PFSK-1 (cell line): ENCODE data around the gene PRL.

ENCODE experiments used
- FOXP2 ChIP-seq: optimal IDR thresholded peaks from 2 replicates; pipeline ENCODE3; 2011; ENCODE audit warnings: borderline replicate concordance, control low read depth, inconsistent platforms; ENCODE audit not compliant: insufficient read depth; ENCODE audit errors: extremely low read length, extremely low read depth
- POLR2AphosphoS5 ChIP-seq: IDR thresholded peaks from 2 replicates; pipeline ENCODE4 v1.6.1; 2012; ENCODE audit warnings: low read depth, mild to moderate bottlenecking, control low read depth, low read length, moderate library complexity
- SIN3A ChIP-seq: IDR thresholded peaks from 2 replicates; pipeline ENCODE4 v1.6.1; 2012; ENCODE audit warnings: mild to moderate bottlenecking, low read length, moderate library complexity, borderline replicate concordance; ENCODE audit not compliant: insufficient read depth
- TAF1 ChIP-seq: IDR thresholded peaks from 2 replicates; pipeline ENCODE4 v1.6.1; 2012; ENCODE audit warnings: low read length, control low read depth, borderline replicate concordance; ENCODE audit not compliant: insufficient read depth
- TF ChIP-seq, protein P1 (sequence below), 2 experiments: IDR thresholded peaks; 2 replicates each; pipeline versions ENCODE4 v1.6.1 to v1.8.0; 2011 to 2012; ENCODE audit warnings: low read depth in 2 of 2, low read length in 2 of 2, control low read depth in 1 of 2, inconsistent platforms in 1 of 2, mild to moderate bottlenecking in 1 of 2, moderate library complexity in 1 of 2; ENCODE audit not compliant: insufficient read depth in 1 of 2

The PRL gene

DNA sequence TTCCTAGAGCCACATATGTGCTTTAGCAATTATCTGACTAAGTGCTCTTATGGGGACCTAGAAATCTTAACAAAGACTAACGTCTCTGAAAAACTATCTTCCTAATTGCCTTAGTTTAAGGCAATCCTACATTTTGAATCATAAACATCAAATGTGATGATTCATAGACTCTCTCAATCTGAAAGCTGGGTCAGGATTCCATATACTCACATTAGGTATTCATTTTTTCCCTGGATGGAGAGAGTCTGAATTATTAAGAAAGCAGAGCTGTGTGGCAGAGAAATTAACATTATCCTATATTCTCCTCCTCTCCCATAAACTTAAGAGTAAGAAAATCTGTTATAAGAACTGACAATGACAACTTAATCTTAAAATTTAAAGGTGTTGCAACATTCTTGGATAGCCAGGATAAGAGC, 1.6 kb upstream of the PRL start:
- TF ChIP-seq FOXP2 (no peak), TAF1 (no peak), POLR2AphosphoS5 (no peak), SIN3A (no peak)
- TF ChIP-seq, protein P1, sequence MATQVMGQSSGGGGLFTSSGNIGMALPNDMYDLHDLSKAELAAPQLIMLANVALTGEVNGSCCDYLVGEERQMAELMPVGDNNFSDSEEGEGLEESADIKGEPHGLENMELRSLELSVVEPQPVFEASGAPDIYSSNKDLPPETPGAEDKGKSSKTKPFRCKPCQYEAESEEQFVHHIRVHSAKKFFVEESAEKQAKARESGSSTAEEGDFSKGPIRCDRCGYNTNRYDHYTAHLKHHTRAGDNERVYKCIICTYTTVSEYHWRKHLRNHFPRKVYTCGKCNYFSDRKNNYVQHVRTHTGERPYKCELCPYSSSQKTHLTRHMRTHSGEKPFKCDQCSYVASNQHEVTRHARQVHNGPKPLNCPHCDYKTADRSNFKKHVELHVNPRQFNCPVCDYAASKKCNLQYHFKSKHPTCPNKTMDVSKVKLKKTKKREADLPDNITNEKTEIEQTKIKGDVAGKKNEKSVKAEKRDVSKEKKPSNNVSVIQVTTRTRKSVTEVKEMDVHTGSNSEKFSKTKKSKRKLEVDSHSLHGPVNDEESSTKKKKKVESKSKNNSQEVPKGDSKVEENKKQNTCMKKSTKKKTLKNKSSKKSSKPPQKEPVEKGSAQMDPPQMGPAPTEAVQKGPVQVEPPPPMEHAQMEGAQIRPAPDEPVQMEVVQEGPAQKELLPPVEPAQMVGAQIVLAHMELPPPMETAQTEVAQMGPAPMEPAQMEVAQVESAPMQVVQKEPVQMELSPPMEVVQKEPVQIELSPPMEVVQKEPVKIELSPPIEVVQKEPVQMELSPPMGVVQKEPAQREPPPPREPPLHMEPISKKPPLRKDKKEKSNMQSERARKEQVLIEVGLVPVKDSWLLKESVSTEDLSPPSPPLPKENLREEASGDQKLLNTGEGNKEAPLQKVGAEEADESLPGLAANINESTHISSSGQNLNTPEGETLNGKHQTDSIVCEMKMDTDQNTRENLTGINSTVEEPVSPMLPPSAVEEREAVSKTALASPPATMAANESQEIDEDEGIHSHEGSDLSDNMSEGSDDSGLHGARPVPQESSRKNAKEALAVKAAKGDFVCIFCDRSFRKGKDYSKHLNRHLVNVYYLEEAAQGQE (IDR thresholded peaks at IDR 0.05; ENCODE audit: insufficient read depth in 1 of 2, low read depth in 2 of 2, low read length in 2 of 2) = no peak

DNA sequence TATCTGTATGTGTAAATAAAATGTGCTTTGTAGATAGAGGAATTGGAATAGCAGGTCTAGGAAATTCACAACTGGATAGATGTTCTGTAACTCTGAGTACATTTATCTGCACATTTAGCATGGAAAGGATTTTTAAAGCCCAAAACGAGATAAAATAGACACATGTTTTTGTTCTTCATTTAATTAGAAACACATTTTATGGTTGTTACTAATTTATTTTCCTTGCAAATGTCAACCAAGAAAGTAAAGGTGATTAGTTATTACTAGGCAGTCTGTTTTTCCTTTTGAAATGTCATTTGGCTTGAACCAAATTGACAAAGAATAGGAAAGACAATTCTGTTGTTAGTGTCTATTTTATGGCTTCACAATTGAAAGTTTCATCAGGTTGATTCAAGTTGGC, 769 bp downstream of the PRL start:
- TF ChIP-seq FOXP2 (no peak), POLR2AphosphoS5 (no peak), SIN3A (no peak), TAF1 (no peak)
- TF ChIP-seq, protein P1 (IDR thresholded peaks at IDR 0.05; ENCODE audit: insufficient read depth in 1 of 2, low read depth in 2 of 2, low read length in 2 of 2) = no peak

DNA sequence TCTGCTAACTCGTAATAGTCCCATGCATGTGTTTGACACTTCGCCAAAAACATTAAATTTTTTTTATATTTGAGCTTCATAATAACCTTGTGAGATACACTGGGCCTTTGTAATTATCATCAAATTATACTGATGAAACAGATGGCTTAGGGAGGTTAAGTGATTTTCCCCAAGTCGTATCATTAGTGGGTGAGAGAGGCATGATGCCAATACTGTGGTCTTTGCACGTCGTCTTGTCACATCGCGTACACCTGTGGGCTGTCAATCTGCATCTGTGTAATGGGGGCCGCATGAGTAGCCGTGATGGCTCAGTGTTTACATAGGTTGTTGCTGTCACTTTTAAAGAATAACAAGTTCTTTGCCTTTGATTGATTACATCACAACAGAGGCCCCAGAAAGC, 1.7 kb downstream of the PRL start:
- no peak for TF ChIP-seq SIN3A
- no peak for TF ChIP-seq FOXP2
- TF ChIP-seq TAF1 = no peak
- TF ChIP-seq, protein P1 (IDR thresholded peaks at IDR 0.05; ENCODE audit: insufficient read depth in 1 of 2, low read depth in 2 of 2, low read length in 2 of 2) = no peak
- TF ChIP-seq POLR2AphosphoS5 = no peak

DNA sequence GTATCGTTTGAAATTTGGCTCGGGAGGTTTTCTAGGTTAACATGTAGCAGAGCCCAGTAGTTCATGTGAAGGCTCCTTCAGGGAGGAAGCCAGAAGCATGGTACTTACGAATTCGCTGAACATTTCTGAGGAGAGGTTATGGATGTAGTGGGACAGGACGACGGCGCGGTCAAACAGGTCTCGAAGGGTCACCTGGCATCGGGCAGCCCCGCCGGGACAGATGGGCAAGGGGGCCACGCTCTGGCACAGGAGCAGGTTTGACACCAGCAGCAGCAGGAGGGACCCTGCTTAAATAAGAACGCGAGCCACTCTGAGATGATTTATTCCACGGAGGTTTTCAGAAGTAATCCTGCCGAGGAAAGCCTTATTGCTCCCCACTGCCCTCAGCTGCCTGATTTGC, 2.5 kb downstream of the PRL start:
- TF ChIP-seq FOXP2 = no peak
- TF ChIP-seq TAF1 = no peak
- TF ChIP-seq, protein P1 (IDR thresholded peaks at IDR 0.05; ENCODE audit: insufficient read depth in 1 of 2, low read depth in 2 of 2, low read length in 2 of 2) = no peak
- TF ChIP-seq SIN3A = no peak
- TF ChIP-seq POLR2AphosphoS5 = no peak

DNA sequence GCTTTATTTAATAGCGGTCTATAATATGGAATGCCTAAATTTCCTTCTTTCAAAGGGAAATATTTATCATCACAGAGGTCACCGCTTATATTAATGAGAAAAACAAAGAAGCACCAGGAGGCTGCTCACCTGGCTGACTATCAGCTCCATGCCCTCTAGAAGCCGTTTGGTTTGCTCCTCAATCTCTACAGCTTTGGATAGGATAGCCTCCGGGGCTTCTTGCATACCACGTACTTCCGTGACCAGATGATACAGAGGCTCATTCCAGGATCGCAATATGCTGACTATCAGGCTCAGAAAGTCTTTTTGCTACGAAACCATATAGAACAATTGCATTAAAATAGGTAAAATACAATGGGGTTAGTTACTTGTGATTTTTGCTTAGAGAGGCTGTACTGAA, 6.8 kb downstream of the PRL start:
- no peak for TF ChIP-seq POLR2AphosphoS5
- no peak for TF ChIP-seq SIN3A
- no peak for TF ChIP-seq TAF1
- no peak for TF ChIP-seq FOXP2
- TF ChIP-seq, protein P1 (IDR thresholded peaks at IDR 0.05; ENCODE audit: insufficient read depth in 1 of 2, low read depth in 2 of 2, low read length in 2 of 2) = no peak
